Measurements from ENCODE around the gene CRYBG1.

DNA sequence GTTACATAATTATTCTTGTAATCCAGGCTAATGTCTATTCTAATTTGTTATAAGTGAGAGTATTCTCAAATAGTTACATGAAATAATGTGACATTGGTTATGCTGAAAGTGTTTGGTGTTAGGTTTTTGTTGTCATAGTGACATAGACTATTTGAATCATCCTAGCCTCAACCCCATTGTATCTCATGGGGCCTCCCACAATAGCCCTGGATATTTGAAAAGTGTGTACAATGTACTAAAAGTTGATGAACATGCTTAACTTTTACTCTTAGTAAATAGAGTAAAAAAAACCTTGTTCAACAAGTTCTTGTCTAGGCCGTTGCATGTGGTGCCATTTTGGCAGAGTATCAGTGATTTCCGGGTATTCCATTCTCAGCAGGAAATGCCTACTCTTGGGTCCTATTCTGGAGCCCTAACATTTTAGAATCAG, 185.8 kb downstream of the CRYBG1 start:
- TF ChIP-seq, protein P1, sequence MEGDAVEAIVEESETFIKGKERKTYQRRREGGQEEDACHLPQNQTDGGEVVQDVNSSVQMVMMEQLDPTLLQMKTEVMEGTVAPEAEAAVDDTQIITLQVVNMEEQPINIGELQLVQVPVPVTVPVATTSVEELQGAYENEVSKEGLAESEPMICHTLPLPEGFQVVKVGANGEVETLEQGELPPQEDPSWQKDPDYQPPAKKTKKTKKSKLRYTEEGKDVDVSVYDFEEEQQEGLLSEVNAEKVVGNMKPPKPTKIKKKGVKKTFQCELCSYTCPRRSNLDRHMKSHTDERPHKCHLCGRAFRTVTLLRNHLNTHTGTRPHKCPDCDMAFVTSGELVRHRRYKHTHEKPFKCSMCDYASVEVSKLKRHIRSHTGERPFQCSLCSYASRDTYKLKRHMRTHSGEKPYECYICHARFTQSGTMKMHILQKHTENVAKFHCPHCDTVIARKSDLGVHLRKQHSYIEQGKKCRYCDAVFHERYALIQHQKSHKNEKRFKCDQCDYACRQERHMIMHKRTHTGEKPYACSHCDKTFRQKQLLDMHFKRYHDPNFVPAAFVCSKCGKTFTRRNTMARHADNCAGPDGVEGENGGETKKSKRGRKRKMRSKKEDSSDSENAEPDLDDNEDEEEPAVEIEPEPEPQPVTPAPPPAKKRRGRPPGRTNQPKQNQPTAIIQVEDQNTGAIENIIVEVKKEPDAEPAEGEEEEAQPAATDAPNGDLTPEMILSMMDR (conservative IDR thresholded peaks at IDR 0.05; ENCODE audit: low read length), result no peak
- TF ChIP-seq EZH2phosphoT487 (IDR thresholded peaks at IDR 0.05; ENCODE audit: borderline replicate concordance), result no peak

All from Loucy (cell line).